Endothelial cell of umbilical vein (primary cell): ENCODE measurements around the gene SCN10A. TPM values are rescaled to one million over a fixed set of nuclear protein-coding genes. Genes with fewer than 3 reads are reported as not detected.

Experiments used
- BruUV-seq: library from RNA; stranded (reverse); fragments of 400-500 nt; replicated peaks from 2 replicates; lab custom pipeline; 2021; lab: Mats Ljungman, UMichigan
- CTCF ChIA-PET: fragments of 300-600, 350-600 bp; sonication (Branson Sonifier 250); formaldehyde crosslinking; loops from one replicate; lab custom pipeline; 2021; ENCODE audit warnings: antibody characterized with exemption, inconsistent platforms; lab: Charles Lee
- POLR2A ChIA-PET: fragments of 300-600, 350-600 bp; sonication (Branson Sonifier 250); formaldehyde crosslinking; loops from one replicate; lab custom pipeline; 2021; ENCODE audit warnings: antibody characterized with exemption, inconsistent platforms; lab: Charles Lee
- DNase-seq: peaks from one replicate; pipeline ENCODE4 v3.0.0-alpha.2; 2011; ENCODE audit warnings: low read depth, low spot score
- FAIRE-seq: peaks from 2 replicates; lab custom pipeline; 2011; peaks lifted over from hg19 to GRCh38; lab: Jason Lieb, UNC
- H2AFZ ChIP-seq: 2 replicates; pipeline ENCODE4 v1.6.0; 2012; ENCODE audit warnings: low read depth, low read length, control low read depth, inconsistent platforms
- H3K27ac ChIP-seq: 2 replicates; pipeline ENCODE4 v1.5.1; 2011; ENCODE audit warnings: low read depth, mild to moderate bottlenecking, control low read depth, low read length, moderate library complexity; ENCODE audit not compliant: insufficient read depth
- H3K27me3 ChIP-seq, 2 experiments: 2 replicates each; pipeline versions ENCODE4 v1.6.0 to v1.6.1; 2011; ENCODE audit warnings: low read length in 2 of 2, mixed read lengths in 1 of 2; ENCODE audit not compliant: control insufficient read depth in 2 of 2, insufficient read depth in 2 of 2
- H3K36me3 ChIP-seq, 2 experiments: 2 replicates in 1 of 2; 3 replicates in 1 of 2; pipeline ENCODE4 v1.5.1; 2011; ENCODE audit warnings: low read length in 2 of 2, mild to moderate bottlenecking in 1 of 2, moderate library complexity in 1 of 2; ENCODE audit not compliant: control insufficient read depth in 2 of 2, insufficient read depth in 2 of 2; ENCODE audit errors: extremely low read depth in 1 of 2
- H3K4me1 ChIP-seq: 3 replicates; pipeline ENCODE4 v1.5.1; 2011; ENCODE audit warnings: mild to moderate bottlenecking, low read length; ENCODE audit not compliant: control insufficient read depth, insufficient read depth; ENCODE audit errors: extremely low read depth
- H3K4me2 ChIP-seq: 2 replicates; pipeline ENCODE4 v1.6.1; 2011; ENCODE audit warnings: low read length, control low read depth, mixed read lengths; ENCODE audit not compliant: insufficient read depth
- H3K4me3 ChIP-seq, 3 experiments: fragments of 200-600 bp in 1 of 3; sonication (generic), shearing (Covaris generic) in 1 of 3; replicated peaks in 1 of 3; 2 replicates each; pipeline ENCODE4 v1.5.1; 2011 to 2016; ENCODE audit warnings: control low read depth in 3 of 3, low read length in 3 of 3, mild to moderate bottlenecking in 2 of 3, inconsistent platforms in 1 of 3, low read depth in 1 of 3, moderate library complexity in 1 of 3; ENCODE audit not compliant: insufficient read depth in 1 of 3
- H3K79me2 ChIP-seq: 2 replicates; pipeline ENCODE4 v1.6.0; 2012; ENCODE audit warnings: low read length, inconsistent platforms; ENCODE audit not compliant: control insufficient read depth, insufficient read depth
- H3K9ac ChIP-seq: replicated peaks from 2 replicates; pipeline ENCODE3; 2011; ENCODE audit warnings: low read length, control low read depth; ENCODE audit not compliant: insufficient read depth; ENCODE audit errors: extremely low read depth
- H3K9me1 ChIP-seq: replicated peaks from 3 replicates; pipeline ENCODE4 v1.6.0; 2011; ENCODE audit warnings: mild to moderate bottlenecking, low read length; ENCODE audit not compliant: control insufficient read depth, insufficient read depth; ENCODE audit errors: extremely low read depth
- H3K9me3 ChIP-seq: replicated peaks from 2 replicates; pipeline ENCODE4 v1.5.1; 2012; ENCODE audit warnings: low read length, inconsistent platforms; ENCODE audit not compliant: control insufficient read depth, insufficient read depth
- H4K20me1 ChIP-seq: replicated peaks from 2 replicates; pipeline ENCODE3; 2011; ENCODE audit warnings: mild to moderate bottlenecking, low read length; ENCODE audit not compliant: control insufficient read depth, insufficient read depth; ENCODE audit errors: extremely low read depth
- CTCF ChIP-seq, 2 donors: IDR thresholded peaks; 1 replicate in 1 of 2; 2 replicates in 1 of 2; pipeline ENCODE4 v1.5.1; 2011; ENCODE audit warnings: low read length in 2 of 2, mild to moderate bottlenecking in 2 of 2, moderate library complexity in 2 of 2, control low read depth in 1 of 2, inconsistent platforms in 1 of 2, low read depth in 1 of 2; ENCODE audit not compliant: insufficient read depth in 1 of 2; ENCODE audit errors: extremely low read depth in 1 of 2
- EZH2 ChIP-seq: IDR thresholded peaks from 2 replicates; pipeline ENCODE4 v1.6.1; 2012; ENCODE audit warnings: borderline replicate concordance, low read depth, mild to moderate bottlenecking, moderate library complexity, low read length, inconsistent platforms; ENCODE audit not compliant: severe bottlenecking
- FOS ChIP-seq: IDR thresholded peaks from 2 replicates; pipeline ENCODE4 v1.6.1; 2011; ENCODE audit warnings: mild to moderate bottlenecking, low read length, moderate library complexity, borderline replicate concordance; ENCODE audit not compliant: insufficient read depth
- GATA2 ChIP-seq: IDR thresholded peaks from 2 replicates; pipeline ENCODE4 v1.7.0; 2011; ENCODE audit warnings: low read depth, mild to moderate bottlenecking, moderate library complexity, mixed read lengths, low read length; ENCODE audit not compliant: insufficient read length, insufficient read depth
- JUN ChIP-seq: IDR thresholded peaks from 2 replicates; pipeline ENCODE4 v1.6.1; 2011; ENCODE audit warnings: borderline replicate concordance, low read depth; ENCODE audit not compliant: insufficient read length, insufficient read depth
- MAX ChIP-seq: IDR thresholded peaks from 2 replicates; pipeline ENCODE4 v1.6.1; 2011; ENCODE audit not compliant: insufficient read depth, insufficient read length
- MYC ChIP-seq: IDR thresholded peaks from one replicate; pipeline ENCODE4 v1.6.1; 2011; ENCODE audit warnings: mild to moderate bottlenecking, low read depth, low read length
- POLR2A ChIP-seq: IDR thresholded peaks from 2 replicates; pipeline ENCODE4 v1.6.1; 2012; ENCODE audit warnings: low read depth, mild to moderate bottlenecking, control low read depth, low read length
- POLR2AphosphoS5 ChIP-seq: IDR thresholded peaks from 2 replicates; pipeline ENCODE4 v1.6.1; 2012; ENCODE audit warnings: low read depth, mild to moderate bottlenecking, control low read depth, low read length, moderate library complexity; ENCODE audit not compliant: insufficient read depth
- dilution Hi-C: fragments of 300-500 bp; cut with MboI; formaldehyde crosslinking; loops from one replicate; pipeline ENCODE4 v1.15.0; 2019; ENCODE audit warnings: low sequenced_read_pairs; ENCODE audit not compliant: extremely low pct_ligation_motif_present
- intact Hi-C: fragments of 100-400 bp; cut with micrococcal nuclease; formaldehyde crosslinking; loops from one replicate; pipeline ENCODE4 v1.10.0; 2022
- polyA plus RNA-seq, 4 experiments: library from polyadenylated mRNA; depleted of rRNA in 3 of 4; stranded (reverse) in 3 of 4; unstranded in 1 of 4; fragments of >200 nt; gene quantifications; 2 replicates each; pipeline versions ENCODE4 v1.2.1 to v1.2.3, GENCODE V29; 2011 to 2012; ENCODE audit warnings: missing spikeins in 1 of 4
- total RNA-seq: library from RNA; stranded (reverse); gene quantifications from 2 replicates; pipeline ENCODE4 v1.2.3, GENCODE V29; 2021

SCN10A gene
- total and polyA plus RNA-seq, 2 donors (not counting 3 experiments of a cell fraction or from before 2014, with no cell fraction given): 0.07 TPM; not detected in 1

GRCh38 chr3:38843898-38844297 lies 27.9 kb upstream of the SCN10A start:
- Histone ChIP-seq H3K4me1 (no peaks in the 10 kb centered on the region), H3K4me3 (no peak overlapping the region), H3K9ac (no peak overlapping the region), H3K79me2 (no peaks in the 10 kb centered on the region), H3K4me2 (no peak overlapping the region), H3K27ac (no peak overlapping the region), H2AFZ (no peak overlapping the region), H3K9me1 (no peaks in the 10 kb centered on the region), H3K9me3 (no peaks in the 10 kb centered on the region), H4K20me1 (no peaks in the 10 kb centered on the region), H3K27me3 (peaks cover 0 to 5% of the 10 kb centered on the region in 2 experiments), H3K36me3 (no peaks in the 10 kb centered on the region)
- DNase-seq: peak; percentile 71
- POLR2A ChIA-PET: no interaction called here
- intact Hi-C loops: loop anchor here (1.0 to 10.0 kb wide), 10 partner anchors 106 to 499 kb away; partner anchors contain the start of genes EXOG and XYLB
- peak; percentile 52 to 56 for TF ChIP-seq CTCF (IDR thresholded peaks at IDR 0.05; ENCODE audit: extremely low read depth in 1 of 2, insufficient read depth in 1 of 2, low read depth in 1 of 2, low read length in 2 of 2)
- TF ChIP-seq FOS: no peak
- BruUV-seq: no TSS peak
- dilution Hi-C loops: no loop called here
- CTCF ChIA-PET: interaction anchor here (0.5 to 6.2 kb wide), 53 partner anchors 9 to 726 kb away, joined by 3 to 124 read pairs (median 5); partner anchors contain the start of genes EXOG and SCN5A
- peak; percentile 90 for FAIRE-seq

GRCh38 chr3:38842266-38842965 lies 26.4 kb upstream of the SCN10A start:
- BruUV-seq: no TSS peak
- TF ChIP-seq POLR2A (no peak), EZH2 (no peak), JUN (no peak), CTCF (IDR thresholded peaks at IDR 0.05; ENCODE audit: extremely low read depth in 1 of 2, insufficient read depth in 1 of 2, low read depth in 1 of 2, low read length in 2 of 2) (no peak), MYC (no peak), GATA2 (no peak), POLR2AphosphoS5 (no peak), FOS (no peak), MAX (no peak)
- Histone ChIP-seq H4K20me1 (no peaks in the 10 kb centered on the region), H3K4me1 (no peaks in the 10 kb centered on the region), H3K27ac (no peak overlapping the region), H3K4me2 (no peak overlapping the region), H2AFZ (no peak overlapping the region), H3K9me3 (no peaks in the 10 kb centered on the region), H3K9ac (no peak overlapping the region), H3K4me3 (no peak overlapping the region), H3K27me3 (peaks cover 0 to 5% of the 10 kb centered on the region in 2 experiments), H3K79me2 (no peaks in the 10 kb centered on the region), H3K9me1 (no peaks in the 10 kb centered on the region), H3K36me3 (no peaks in the 10 kb centered on the region)
- no peak for FAIRE-seq
- ChIA-PET POLR2A (no interaction called here), CTCF (interaction anchor here (0.9 to 6.2 kb wide), 11 partner anchors 13 to 320 kb away, joined by 3 to 124 read pairs (median 17); partner anchors contain the start of gene SCN5A)
- DNase-seq: no peak
- dilution Hi-C loops (no loop called here), intact Hi-C loops (loop anchor here (10.0 kb wide), 1 partner anchor 498 kb away; the partner anchor contains the start of gene XYLB)
